ENCODE measurements around the gene OR12D1.
"Not testable (repeated sequence)": the region's sequence is repeated elsewhere in the genome, so short reads cannot be mapped to it uniquely, and the experiment has no call there.

The OR12D1 gene

DNA sequence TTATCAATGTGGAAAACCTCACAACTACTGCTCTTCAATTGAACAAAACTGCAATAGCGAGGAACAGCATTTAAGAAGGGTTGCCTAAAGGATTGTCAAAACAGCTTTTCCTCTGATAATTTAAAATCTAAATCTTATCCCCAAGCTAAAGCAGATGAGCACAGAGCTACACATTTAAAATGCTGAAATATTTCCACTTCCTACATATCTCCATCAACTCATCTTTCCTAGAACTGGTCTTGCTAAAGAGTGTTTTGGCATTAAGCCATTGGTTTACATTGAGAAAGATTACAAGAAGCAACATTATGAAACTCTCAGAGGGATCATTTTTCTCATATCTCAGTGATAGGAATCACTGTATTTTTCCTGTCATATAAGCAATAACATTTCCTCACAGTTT is 28.0 kb downstream of the OR12D1 start:
- Histone ChIP-seq H3K27me3 (ENCODE audit: insufficient read depth, insufficient read length) (no peaks in the 10 kb centered on the region), H3K4me1 (ENCODE audit: insufficient read depth, insufficient read length) (no peaks in the 10 kb centered on the region), H3K9me3 (ENCODE audit: insufficient read depth, low read length) (peaks cover 10% of the 10 kb centered on the region; the same call in 1 of the 2 replicates), H3K4me3 (ENCODE audit: insufficient read length, low read depth) (no peak overlapping the region), H3K9ac (ENCODE audit: insufficient read length, low read depth) (no peak overlapping the region), H3K36me3 (ENCODE audit: insufficient read depth, insufficient read length, low read length) (no peaks in the 10 kb centered on the region)
- no peak for DNase-seq (ENCODE audit: low read depth, low spot score)
- TF ChIP-seq ZNF274 (IDR thresholded peaks at IDR 0.05; ENCODE audit: low read depth, low read length) = no peak
- no peak for TF ChIP-seq YY1 (IDR thresholded peaks at IDR 0.05; ENCODE audit: insufficient read depth, insufficient read length)
- TF ChIP-seq SUZ12 (IDR thresholded peaks at IDR 0.05; ENCODE audit: extremely low read depth, insufficient read depth, insufficient read length) = no peak

DNA sequence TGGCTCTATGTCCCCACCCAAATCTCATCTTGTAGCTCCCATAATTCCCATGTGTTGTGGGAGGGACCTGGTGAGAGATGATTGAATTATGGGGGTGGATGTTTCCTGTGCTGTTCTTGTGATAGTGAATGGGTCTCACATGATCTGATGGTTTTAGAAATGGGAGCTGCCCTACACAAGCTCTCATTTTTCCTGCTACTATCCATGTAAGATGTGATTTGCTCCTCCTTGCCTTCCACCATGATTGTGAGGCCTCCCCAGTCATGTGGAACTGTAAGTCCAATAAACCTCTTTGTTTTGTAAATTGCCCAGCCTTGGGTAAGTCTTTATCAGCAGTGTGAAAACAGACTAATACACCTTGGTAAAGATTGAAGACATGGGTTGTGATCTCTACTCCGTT is 29.3 kb downstream of the OR12D1 start:
- not testable (repeated sequence) for H3K36me3 ChIP-seq (ENCODE audit: insufficient read depth, insufficient read length, low read length); H3K27me3 ChIP-seq (ENCODE audit: insufficient read depth, insufficient read length); H3K9me3 ChIP-seq (ENCODE audit: insufficient read depth, low read length); H3K9ac ChIP-seq (ENCODE audit: insufficient read length, low read depth); H3K4me1 ChIP-seq (ENCODE audit: insufficient read depth, insufficient read length); DNase-seq (ENCODE audit: low read depth, low spot score); H3K4me3 ChIP-seq (ENCODE audit: insufficient read length, low read depth)

DNA sequence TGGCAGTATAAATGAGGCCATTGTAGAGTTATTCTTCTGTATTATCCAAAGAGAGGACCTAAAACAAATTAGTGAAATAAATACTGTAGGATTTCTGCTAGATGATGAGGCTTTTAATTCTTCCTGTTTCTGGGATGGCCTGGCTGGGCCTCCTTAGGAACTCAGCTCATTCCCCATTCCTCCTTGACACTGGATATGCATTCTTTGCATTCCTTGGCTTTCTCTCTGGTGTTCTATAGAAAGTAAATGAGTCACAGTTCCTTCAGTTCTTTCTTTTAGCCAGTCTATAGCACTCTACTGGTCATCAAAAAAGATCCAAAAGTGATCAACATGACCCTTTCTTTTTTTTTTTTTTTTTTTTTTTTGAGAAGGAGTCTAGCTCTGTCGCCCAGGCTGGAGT is 32.9 kb downstream of the OR12D1 start:
- H3K9ac ChIP-seq (ENCODE audit: insufficient read length, low read depth) = no peak overlapping the region
- peaks cover 10% of the 10 kb centered on the region; the same call in 1 of the 2 replicates for H3K9me3 ChIP-seq (ENCODE audit: insufficient read depth, low read length)
- no peak overlapping the region for H3K4me3 ChIP-seq (ENCODE audit: insufficient read length, low read depth)
- DNase-seq (ENCODE audit: low read depth, low spot score) = peak; percentile 55
- H3K4me1 ChIP-seq (ENCODE audit: insufficient read depth, insufficient read length) = no peaks in the 10 kb centered on the region
- H3K36me3 ChIP-seq (ENCODE audit: insufficient read depth, insufficient read length, low read length) = no peaks in the 10 kb centered on the region
- no peaks in the 10 kb centered on the region for H3K27me3 ChIP-seq (ENCODE audit: insufficient read depth, insufficient read length)
- no peak for TF ChIP-seq ZNF274 (IDR thresholded peaks at IDR 0.05; ENCODE audit: low read depth, low read length)

DNA sequence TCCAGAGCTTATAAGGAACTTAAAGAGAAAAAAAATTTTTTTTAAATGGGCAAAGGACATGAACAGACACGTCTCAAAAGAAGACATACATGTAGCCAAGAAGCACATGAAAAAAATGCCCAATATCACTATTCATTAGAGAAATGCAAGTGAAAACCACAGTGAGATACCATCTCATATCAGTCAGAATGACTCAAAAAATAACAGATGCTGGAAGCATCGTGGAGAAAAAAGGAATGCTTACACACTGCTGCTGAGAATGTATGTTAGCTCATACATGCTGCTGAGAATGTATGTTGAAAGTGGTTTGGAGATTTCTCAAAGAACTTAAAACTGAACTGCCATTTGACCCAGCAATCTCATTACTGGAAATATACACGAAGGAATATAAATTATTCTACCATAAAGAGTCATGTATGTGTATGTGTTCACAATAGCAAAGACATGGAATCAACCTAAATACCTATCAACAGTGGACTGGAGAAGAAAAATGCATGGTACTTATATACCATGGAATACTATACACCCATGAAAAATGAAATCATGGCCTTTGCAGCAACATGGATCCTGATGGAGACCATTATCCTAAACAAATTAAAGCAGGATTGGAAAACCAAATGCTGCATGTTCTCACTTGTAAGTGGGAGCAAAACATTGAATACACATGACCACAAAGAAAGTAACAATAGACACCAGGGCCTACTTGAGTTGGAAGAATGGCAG is 36.9 kb downstream of the OR12D1 start:
- Histone ChIP-seq H3K4me1 (ENCODE audit: insufficient read depth, insufficient read length) (no peaks in the 10 kb centered on the region), H3K27me3 (ENCODE audit: insufficient read depth, insufficient read length) (no peaks in the 10 kb centered on the region), H3K4me3 (ENCODE audit: insufficient read length, low read depth) (no peak overlapping the region), H3K9me3 (ENCODE audit: insufficient read depth, low read length) (no peaks in the 10 kb centered on the region), H3K36me3 (ENCODE audit: insufficient read depth, insufficient read length, low read length) (no peaks in the 10 kb centered on the region), H3K9ac (ENCODE audit: insufficient read length, low read depth) (no peak overlapping the region)
- TF ChIP-seq ZNF274 (IDR thresholded peaks at IDR 0.05; ENCODE audit: low read depth, low read length) = no peak
- no peak for TF ChIP-seq SUZ12 (IDR thresholded peaks at IDR 0.05; ENCODE audit: extremely low read depth, insufficient read depth, insufficient read length)
- DNase-seq (ENCODE audit: low read depth, low spot score) = no peak

DNA sequence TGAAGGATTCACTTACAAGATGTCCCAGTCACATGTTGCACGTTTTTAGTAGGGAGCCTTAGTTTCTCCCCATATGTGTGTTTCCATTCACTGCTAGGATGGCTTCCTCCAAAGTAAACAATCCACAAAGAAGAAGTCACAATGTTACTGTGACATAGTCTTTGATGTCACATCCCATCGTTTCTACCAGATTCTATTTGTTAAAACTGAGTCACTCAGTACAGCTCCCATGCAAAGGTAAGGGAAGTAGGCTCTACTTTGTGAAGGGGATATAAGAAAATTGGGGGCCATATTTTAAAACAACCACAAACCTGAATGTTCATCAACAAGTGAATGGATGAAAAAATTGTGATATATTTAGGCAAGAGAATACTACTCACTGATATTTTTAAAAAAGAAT is 42.2 kb downstream of the OR12D1 start, which contains the start of the genes OR11A1 and OR2H1:
Gene OR11A1, minus strand, starts transcription at position 101 of the 400 bp plus-strand sequence. CDS start 29,430 bp downstream, outside the sequence.
Gene OR2H1, plus strand, starts transcription at position 185 of the 400 bp plus-strand sequence. CDS start 4,615 bp downstream, outside the sequence.
- no peak within 1 kb of the TSS for H3K4me3 ChIP-seq (ENCODE audit: insufficient read length, low read depth)
- H3K9me3 ChIP-seq (ENCODE audit: insufficient read depth, low read length) = no peaks in the 10 kb centered on the region
- no peaks in the 10 kb centered on the region for H3K4me1 ChIP-seq (ENCODE audit: insufficient read depth, insufficient read length)
- no peaks in the 10 kb centered on the region for H3K36me3 ChIP-seq (ENCODE audit: insufficient read depth, insufficient read length, low read length)
- H3K27me3 ChIP-seq (ENCODE audit: insufficient read depth, insufficient read length) = no peaks in the 10 kb centered on the region
- H3K9ac ChIP-seq (ENCODE audit: insufficient read length, low read depth) = no peak within 1 kb of the TSS
- DNase-seq (ENCODE audit: low read depth, low spot score) = no peak
- TF ChIP-seq ZNF274 (IDR thresholded peaks at IDR 0.05; ENCODE audit: low read depth, low read length) = no peak
- TF ChIP-seq YY1 (IDR thresholded peaks at IDR 0.05; ENCODE audit: insufficient read depth, insufficient read length) = no peak

DNA sequence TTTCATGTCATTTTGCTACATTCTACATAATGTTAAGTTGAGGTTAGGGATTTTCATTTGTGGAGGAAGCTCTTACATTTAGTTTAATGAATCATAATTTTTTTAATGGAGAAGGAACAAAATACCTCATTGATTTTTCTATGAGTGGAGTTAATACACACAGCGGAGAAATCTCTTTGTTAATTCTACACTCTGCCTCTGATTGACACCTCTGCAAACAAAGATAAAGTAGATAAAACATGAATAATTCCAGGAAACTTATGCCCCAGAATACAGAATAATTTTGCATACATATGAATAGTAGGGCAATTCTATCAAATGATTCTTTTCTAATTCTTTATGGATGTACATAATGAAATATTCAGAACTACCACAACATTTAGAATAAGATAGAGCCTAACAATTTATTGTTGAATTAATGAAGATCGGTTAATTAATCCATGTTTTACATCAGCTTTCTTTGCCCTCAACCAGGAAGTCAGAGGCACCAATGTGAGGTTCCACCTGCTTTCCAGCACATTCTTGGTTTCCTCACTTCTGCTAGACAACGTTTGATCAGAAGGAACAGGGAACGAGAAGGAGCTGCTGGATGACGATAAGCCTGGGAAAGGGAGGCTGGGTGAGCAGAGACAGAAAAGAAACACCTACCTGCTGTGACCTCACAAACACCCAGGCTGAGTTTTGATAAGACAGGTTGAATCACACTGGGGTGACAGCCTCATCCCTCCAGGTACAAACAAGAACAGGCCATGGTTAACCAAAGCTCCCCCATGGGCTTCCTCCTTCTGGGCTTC is 46.5 kb downstream of the OR12D1 start:
- no peak overlapping the region for H3K9ac ChIP-seq (ENCODE audit: insufficient read length, low read depth)
- TF ChIP-seq YY1 (IDR thresholded peaks at IDR 0.05; ENCODE audit: insufficient read depth, insufficient read length) (no peak), SUZ12 (IDR thresholded peaks at IDR 0.05; ENCODE audit: extremely low read depth, insufficient read depth, insufficient read length) (no peak)

DNA sequence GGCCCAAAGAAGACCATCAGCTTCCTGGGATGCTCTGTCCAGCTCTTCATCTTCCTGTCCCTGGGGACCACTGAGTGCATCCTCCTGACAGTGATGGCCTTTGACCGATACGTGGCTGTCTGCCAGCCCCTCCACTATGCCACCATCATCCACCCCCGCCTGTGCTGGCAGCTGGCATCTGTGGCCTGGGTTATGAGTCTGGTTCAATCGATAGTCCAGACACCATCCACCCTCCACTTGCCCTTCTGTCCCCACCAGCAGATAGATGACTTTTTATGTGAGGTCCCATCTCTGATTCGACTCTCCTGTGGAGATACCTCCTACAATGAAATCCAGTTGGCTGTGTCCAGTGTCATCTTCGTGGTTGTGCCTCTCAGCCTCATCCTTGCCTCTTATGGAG is 47.3 kb downstream of the OR12D1 start:
- Histone ChIP-seq H3K9ac (ENCODE audit: insufficient read length, low read depth) (no peak overlapping the region), H3K36me3 (ENCODE audit: insufficient read depth, insufficient read length, low read length) (no peaks in the 10 kb centered on the region), H3K4me1 (ENCODE audit: insufficient read depth, insufficient read length) (no peaks in the 10 kb centered on the region), H3K9me3 (ENCODE audit: insufficient read depth, low read length) (no peaks in the 10 kb centered on the region), H3K27me3 (ENCODE audit: insufficient read depth, insufficient read length) (no peaks in the 10 kb centered on the region), H3K4me3 (ENCODE audit: insufficient read length, low read depth) (no peak overlapping the region)
- no peak for DNase-seq (ENCODE audit: low read depth, low spot score)
- TF ChIP-seq ZNF274 (IDR thresholded peaks at IDR 0.05; ENCODE audit: low read depth, low read length) = no peak
- TF ChIP-seq SUZ12 (IDR thresholded peaks at IDR 0.05; ENCODE audit: extremely low read depth, insufficient read depth, insufficient read length) = no peak
- TF ChIP-seq YY1 (IDR thresholded peaks at IDR 0.05; ENCODE audit: insufficient read depth, insufficient read length) = no peak

More for the DNA sequence above, 46.5 kb downstream of the OR12D1 start:
- H3K36me3 ChIP-seq (ENCODE audit: insufficient read depth, insufficient read length, low read length) = no peaks in the 10 kb centered on the region
- H3K4me1 ChIP-seq (ENCODE audit: insufficient read depth, insufficient read length) = no peaks in the 10 kb centered on the region
- H3K9me3 ChIP-seq (ENCODE audit: insufficient read depth, low read length) = no peaks in the 10 kb centered on the region
- DNase-seq (ENCODE audit: low read depth, low spot score) = no peak
- H3K4me3 ChIP-seq (ENCODE audit: insufficient read length, low read depth) = no peak overlapping the region
- no peaks in the 10 kb centered on the region for H3K27me3 ChIP-seq (ENCODE audit: insufficient read depth, insufficient read length)
